GM19324 (cell line): ENCODE data around the gene ASCC1.
A peak's percentile ranks its signal among the peaks of the same experiment; 100 is the strongest.
"Not testable (repeated sequence)": the region's sequence is repeated elsewhere in the genome, so short reads cannot be mapped to it uniquely, and the experiment has no call there.

Experiments used
- ATAC-seq: cut with Tn5 transposase; IDR thresholded peaks from one replicate; pipeline ENCODE4 v1.9.1; 2021; ENCODE audit warnings: mild to moderate bottlenecking, moderate library complexity; ENCODE audit not compliant: unreplicated experiment, low FRiP score

ASCC1 gene

DNA sequence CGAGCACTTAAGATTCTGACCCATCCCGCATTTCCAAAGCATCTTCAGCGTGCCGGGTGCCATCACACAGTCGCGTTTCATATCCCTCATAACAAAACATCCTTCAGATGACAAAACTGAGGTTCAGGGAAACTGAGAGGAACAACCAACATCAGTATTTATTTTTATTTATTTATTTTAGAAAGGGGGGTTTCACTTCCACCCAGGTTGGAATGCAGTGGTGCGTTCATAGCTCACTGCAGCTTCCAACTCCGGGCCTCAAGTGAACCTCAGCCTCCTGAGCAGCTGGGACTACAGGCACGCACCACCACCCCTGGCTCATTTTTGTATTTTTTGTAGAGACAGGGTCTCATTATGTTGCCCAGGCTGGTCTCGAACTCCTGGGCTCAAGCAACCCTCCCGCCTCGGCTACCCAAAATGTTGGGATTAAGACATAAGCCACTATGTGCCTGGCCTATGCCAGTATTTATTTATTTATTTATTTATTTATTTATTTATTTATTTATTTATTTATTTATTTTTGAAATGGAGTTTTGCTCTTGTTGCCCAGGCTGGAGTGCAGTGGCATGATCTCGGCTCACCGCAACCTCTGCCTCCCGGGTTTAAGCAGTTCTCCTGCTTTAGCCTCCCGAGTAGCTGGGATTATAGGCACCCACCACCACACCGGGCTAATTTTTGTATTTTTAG, 33.2 kb upstream of the ASCC1 start:
- not testable (repeated sequence) for ATAC-seq

- ATAC-seq = peak; percentile 83
These were observed 32.5 kb upstream of the ASCC1 start for GRCh38 chr10:72248468-72249151.

GRCh38 chr10:72245949-72246525, 30.0 kb upstream of the ASCC1 start:
- no peak for ATAC-seq

- no peak for ATAC-seq
These were observed 28.5 kb upstream of the ASCC1 start for GRCh38 chr10:72244573-72245038.

DNA sequence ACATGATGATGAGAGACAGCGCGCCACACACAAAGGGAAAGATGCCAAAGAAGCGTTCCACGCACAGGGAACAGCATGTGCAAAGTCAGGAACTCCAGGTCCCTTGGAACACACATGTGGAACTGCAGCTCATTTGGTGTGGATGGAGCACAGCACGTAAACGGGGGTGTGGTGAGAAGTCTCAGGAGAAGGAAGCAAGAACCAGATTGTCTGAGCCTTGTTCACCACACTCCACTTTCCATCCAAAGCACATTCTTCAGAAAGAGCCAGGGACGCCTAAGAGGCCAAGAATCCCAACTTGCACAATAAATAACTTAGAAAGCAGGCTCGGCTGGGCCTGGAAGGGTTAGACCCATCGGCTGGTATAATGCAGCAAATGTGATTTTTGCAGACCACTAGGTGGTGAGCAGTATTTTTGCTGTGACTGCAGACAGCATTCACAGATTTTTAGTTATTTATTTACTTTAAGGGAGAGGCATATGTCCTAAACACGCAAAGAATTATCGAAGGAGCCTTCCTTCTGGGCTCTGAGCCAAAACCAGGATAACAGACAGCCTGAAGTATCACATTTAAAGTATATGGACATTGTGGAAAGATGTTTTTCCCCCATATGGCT, 27.9 kb upstream of the ASCC1 start:
- ATAC-seq = no peak

- no peak for ATAC-seq
These were observed 26.6 kb upstream of the ASCC1 start for GRCh38 chr10:72242675-72243074.

DNA sequence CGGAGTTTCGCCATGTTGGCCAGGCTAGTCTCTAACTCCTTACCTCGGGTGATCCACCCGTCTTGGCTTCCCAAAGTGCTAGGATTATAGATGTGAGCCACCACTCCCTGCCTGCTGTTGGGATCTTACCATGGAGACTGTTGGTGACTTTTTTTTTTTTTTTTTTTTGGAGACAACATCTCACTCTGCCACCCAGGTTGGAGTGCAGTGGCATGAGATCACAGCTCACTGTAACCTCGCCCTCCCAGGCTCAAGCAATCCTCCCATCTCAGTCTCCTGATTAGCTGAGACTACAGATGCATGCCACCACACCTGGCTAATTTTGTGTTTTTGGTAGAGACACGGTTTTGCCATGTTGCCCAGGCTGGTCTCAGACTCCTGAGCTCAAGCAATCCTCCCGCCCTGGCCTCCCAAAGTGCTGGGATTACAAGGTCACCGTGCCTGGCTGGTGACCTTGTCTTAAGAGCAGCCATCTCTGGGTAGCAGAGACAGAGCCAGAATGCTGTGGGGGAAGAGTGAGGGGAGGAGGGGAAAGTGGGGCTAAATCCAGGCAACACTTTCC, 25.7 kb upstream of the ASCC1 start:
- no peak for ATAC-seq

- ATAC-seq = no peak
These were observed 24.3 kb upstream of the ASCC1 start for GRCh38 chr10:72240371-72240770.

DNA sequence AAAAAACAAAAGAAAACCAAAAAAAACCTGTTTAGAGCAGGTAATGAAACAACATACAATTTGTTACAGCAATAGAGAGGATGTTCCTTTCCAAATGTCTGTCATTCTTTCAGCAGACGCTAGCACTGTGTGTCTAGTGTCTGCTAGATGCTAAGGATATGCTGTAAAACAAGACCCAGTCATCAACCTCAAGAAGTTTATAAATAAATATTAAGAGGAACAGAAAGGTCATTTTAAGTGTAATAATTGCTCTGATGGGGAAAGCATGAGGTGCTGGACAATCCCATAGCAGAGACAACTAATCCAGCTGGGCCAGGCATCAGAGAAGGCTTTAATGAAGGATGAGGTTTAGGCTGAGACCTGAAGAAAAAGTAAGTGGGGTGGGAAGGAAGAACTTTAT, 23.3 kb upstream of the ASCC1 start:
- ATAC-seq = no peak

GRCh38 chr10:72238392-72239175, 22.5 kb upstream of the ASCC1 start:
- ATAC-seq = no peak

GRCh38 chr10:72235544-72236279, 19.6 kb upstream of the ASCC1 start:
- ATAC-seq = no peak

GRCh38 chr10:72234560-72235095, 18.6 kb upstream of the ASCC1 start:
- ATAC-seq = no peak

GRCh38 chr10:72233621-72234020, 17.5 kb upstream of the ASCC1 start:
- ATAC-seq = no peak

DNA sequence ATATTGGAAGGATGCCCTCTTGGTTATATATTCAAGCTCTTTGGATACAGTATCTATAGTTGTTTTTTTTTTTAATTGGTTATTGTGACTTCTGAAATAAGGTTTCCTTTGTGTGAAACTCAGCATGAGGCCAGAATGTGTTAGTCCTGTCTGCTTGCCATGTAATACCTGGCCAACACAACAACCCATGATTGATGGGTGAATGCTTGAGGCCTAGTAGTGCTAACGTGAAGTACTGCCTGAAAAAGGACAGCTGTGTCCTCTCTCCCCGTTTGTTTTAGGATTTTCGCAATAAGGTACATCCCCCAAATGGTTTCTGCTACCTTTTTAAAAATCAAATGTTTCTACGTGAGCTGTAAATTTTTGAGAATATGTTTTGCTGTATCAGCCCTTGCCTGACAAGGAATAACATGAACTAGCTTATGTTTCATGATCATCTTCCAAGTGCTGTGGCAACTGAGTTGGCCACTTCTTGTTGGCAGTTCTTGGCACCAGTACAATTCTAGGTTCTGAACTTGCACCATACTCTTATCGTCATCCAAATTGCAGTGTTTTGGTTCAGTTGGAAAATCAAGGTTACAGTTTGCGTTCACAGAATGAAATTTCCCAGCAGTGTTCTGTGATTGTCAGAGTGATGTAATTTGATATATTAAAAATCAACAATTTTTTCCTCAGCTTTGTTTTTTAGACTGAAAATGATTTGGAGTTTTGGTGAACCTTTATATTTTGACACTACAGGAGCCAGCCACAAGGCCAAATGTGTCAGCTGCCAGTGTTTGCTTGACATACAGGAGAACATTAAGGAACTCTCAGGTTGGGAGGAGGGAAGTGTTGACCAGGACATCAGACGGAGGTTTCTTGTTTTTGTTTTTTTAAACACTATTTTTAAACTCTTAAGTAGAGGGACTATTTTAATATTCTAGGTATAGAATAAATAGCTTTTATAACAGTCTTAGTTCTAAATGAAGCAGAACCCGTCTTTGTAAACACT, 13.5 kb upstream of the ASCC1 start:
- no peak for ATAC-seq

DNA sequence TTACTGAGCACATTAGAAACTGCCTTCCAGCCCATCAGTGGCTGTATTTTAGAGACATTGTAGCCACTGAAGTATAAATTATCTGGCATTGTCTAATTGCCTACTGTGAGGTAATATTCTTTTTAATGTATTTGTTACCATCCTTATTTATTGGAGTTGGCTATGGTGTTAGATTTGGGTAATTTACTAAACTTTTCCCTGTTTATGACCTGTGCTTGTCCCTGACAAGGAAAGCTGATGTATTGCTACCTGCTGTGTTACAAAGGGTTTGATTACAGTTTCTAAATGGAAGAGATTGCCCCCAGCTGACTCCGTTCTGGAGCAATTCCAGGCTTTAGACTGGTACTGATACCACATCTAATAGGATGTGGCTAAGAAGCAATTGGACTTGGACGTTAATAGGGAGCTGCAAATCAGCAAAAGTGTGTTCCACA, 12.3 kb upstream of the ASCC1 start:
- no peak for ATAC-seq

DNA sequence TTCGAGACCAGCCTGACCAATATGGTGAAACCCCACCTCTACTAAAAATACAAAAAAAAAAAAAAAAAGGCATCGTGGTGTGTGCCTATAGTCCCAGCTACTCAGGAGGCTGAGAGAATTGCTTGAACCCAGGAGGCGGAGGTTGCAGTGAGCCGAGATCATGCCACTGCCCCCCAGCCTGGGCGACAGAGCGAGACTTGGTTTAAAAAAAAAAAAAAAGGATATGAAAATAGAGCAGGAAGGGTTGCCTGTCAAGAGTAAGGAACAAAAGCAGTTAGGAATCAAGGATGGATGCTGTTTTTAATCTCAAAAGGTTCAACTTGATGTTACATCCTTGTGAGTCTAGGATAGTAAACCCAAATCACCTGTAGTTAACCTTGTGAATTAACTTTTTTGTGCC, 11.8 kb upstream of the ASCC1 start:
- ATAC-seq = no peak

DNA sequence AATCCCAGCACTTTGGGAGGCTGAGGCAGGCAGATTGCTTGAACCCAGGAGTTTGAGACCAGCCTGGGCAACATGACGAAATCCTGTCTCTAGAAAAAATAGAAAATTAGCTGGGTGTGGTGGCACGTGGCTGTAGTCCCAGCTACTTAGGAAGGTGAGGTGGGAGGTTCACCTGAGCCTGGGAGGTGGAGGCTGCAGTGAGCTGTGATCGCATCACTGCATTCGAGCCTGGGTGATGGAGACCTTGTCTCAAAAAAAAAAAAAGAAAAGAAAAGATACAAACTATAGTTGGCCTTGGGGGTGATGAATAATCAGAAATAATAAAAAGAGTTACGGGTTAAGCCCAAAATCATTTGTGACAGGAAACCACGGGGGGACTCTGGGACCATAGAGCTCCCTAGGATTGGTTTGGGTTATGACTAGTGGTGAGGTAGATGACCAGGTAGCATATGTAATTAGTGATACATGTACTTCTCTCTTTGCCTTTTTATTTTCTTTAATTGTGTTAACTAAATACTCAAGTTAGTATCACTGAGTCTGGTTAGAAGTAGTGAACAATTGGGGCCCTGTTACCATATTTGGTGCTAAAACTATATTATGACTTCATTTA, 10.4 kb upstream of the ASCC1 start:
- no peak for ATAC-seq

- ATAC-seq = not testable (repeated sequence)
These were observed 8.1 kb upstream of the ASCC1 start for GRCh38 chr10:72224191-72224590.
